Measurements from ENCODE around the gene AOX1. TPM values are rescaled to one million over a fixed set of nuclear protein-coding genes. Genes with fewer than 3 reads are reported as not detected.

Gene AOX1
- total and polyA plus RNA-seq, 2 experiments from 2014 or later = 1.4 to 5.0 TPM

DNA sequence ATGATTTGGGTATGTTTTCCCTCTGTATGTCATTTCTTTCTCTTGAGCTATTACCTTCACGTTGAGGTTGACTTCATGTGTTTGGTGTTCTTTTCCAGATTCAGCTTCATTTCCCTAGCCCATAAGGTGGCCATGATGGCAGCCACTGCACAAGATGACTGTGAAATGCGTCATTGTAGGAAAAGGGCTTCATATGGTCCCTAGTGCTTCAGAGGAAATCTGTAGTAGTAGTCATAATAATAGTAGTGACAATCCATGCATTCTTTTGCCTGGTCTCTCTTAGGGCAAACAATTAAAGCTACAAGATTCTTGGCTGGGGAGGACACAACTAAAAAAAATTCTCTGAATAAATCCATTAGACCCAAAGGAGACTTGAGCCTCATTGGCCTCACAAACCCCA, 28.4 kb downstream of the AOX1 start:
- DNase-seq (ENCODE audit: low spot score) = no peak
- H3K4me3 Mint-ChIP-seq = no peak overlapping the region
- H3K27me3 ChIP-seq (ENCODE audit: insufficient read depth) = no peaks in the 10 kb centered on the region
- H3K36me3 Mint-ChIP-seq (ENCODE audit: low read depth) = no peaks in the 10 kb centered on the region
- H3K79me2 ChIP-seq (replicated peaks; ENCODE audit: insufficient read depth) = no peaks in the 10 kb centered on the region
- no peaks in the 10 kb centered on the region for H3K9me3 Mint-ChIP-seq
- no peaks in the 10 kb centered on the region for H3K36me3 ChIP-seq (ENCODE audit: insufficient read depth)
- H3K9me2 ChIP-seq (ENCODE audit: insufficient read depth) = no peaks in the 10 kb centered on the region
- H3K4me1 Mint-ChIP-seq = no peaks in the 10 kb centered on the region
- H2AFZ ChIP-seq = no peak overlapping the region
- H3K4me2 ChIP-seq = no peak overlapping the region
- H3K27me3 Mint-ChIP-seq (ENCODE audit: insufficient read depth, low read depth, poor library complexity) = no peaks in the 10 kb centered on the region
- H3K4me1 ChIP-seq (ENCODE audit: insufficient read depth) = no peaks in the 10 kb centered on the region
- H3K27ac ChIP-seq (ENCODE audit: low read depth) = no peak overlapping the region
- ATAC-seq = no peak
- H3F3A ChIP-seq (replicated peaks; ENCODE audit: low read depth) = no peaks in the 10 kb centered on the region
- no peak for TF ChIP-seq ZNF331 (CRISPR knock-in tag; IDR thresholded peaks at IDR 0.05; ENCODE audit: low read depth)
- no peak for TF ChIP-seq ZNF114 (CRISPR knock-in tag; IDR thresholded peaks at IDR 0.05)
- TF ChIP-seq JUNB (IDR thresholded peaks at IDR 0.05; ENCODE audit: unreplicated experiment) = no peak
- no peaks in the 10 kb centered on the region for H4K20me1 ChIP-seq (replicated peaks; ENCODE audit: insufficient read depth)
- no peak overlapping the region for H3K4me3 ChIP-seq
- H3K27ac Mint-ChIP-seq = no peak overlapping the region

DNA sequence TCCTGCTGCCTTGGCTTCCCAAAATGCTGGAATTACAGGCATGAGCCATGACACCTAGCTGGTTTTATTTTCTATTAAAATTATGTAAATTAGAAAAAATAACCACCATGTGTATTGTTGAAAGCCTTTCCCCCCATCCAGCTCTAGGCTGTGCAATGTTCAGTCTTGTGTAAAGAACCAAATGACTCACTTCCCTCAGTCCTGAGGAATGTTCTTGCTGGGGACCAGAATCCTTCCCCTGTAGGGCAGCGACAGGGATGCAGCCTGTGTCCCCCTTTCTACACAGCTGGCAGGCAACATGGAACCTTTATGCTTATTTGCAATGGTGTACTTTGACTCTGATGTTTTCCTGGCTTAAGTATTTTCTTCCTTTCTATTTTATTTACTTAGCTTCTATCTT, 29.4 kb downstream of the AOX1 start:
- no peaks in the 10 kb centered on the region for H4K20me1 ChIP-seq (replicated peaks; ENCODE audit: insufficient read depth)
- H3F3A ChIP-seq (replicated peaks; ENCODE audit: low read depth) = no peaks in the 10 kb centered on the region
- no peak overlapping the region for H3K27ac ChIP-seq (ENCODE audit: low read depth)
- Mint-ChIP-seq H3K27me3 (ENCODE audit: insufficient read depth, low read depth, poor library complexity) (no peaks in the 10 kb centered on the region), H3K4me3 (no peak overlapping the region), H3K9me3 (no peaks in the 10 kb centered on the region), H3K36me3 (ENCODE audit: low read depth) (no peaks in the 10 kb centered on the region), H3K4me1 (no peaks in the 10 kb centered on the region), H3K27ac (no peak overlapping the region)
- H3K4me2 ChIP-seq = no peak overlapping the region
- no peak overlapping the region for H2AFZ ChIP-seq
- no peaks in the 10 kb centered on the region for H3K79me2 ChIP-seq (replicated peaks; ENCODE audit: insufficient read depth)
- H3K36me3 ChIP-seq (ENCODE audit: insufficient read depth) = no peaks in the 10 kb centered on the region
- H3K4me3 ChIP-seq = no peak overlapping the region
- no peaks in the 10 kb centered on the region for H3K27me3 ChIP-seq (ENCODE audit: insufficient read depth)
- no peaks in the 10 kb centered on the region for H3K9me2 ChIP-seq (ENCODE audit: insufficient read depth)
- DNase-seq (ENCODE audit: low spot score) (no peak), ATAC-seq (no peak; the same call in 2 of the 3 replicates)
- no peaks in the 10 kb centered on the region for H3K4me1 ChIP-seq (ENCODE audit: insufficient read depth)
- TF ChIP-seq, protein P1, sequence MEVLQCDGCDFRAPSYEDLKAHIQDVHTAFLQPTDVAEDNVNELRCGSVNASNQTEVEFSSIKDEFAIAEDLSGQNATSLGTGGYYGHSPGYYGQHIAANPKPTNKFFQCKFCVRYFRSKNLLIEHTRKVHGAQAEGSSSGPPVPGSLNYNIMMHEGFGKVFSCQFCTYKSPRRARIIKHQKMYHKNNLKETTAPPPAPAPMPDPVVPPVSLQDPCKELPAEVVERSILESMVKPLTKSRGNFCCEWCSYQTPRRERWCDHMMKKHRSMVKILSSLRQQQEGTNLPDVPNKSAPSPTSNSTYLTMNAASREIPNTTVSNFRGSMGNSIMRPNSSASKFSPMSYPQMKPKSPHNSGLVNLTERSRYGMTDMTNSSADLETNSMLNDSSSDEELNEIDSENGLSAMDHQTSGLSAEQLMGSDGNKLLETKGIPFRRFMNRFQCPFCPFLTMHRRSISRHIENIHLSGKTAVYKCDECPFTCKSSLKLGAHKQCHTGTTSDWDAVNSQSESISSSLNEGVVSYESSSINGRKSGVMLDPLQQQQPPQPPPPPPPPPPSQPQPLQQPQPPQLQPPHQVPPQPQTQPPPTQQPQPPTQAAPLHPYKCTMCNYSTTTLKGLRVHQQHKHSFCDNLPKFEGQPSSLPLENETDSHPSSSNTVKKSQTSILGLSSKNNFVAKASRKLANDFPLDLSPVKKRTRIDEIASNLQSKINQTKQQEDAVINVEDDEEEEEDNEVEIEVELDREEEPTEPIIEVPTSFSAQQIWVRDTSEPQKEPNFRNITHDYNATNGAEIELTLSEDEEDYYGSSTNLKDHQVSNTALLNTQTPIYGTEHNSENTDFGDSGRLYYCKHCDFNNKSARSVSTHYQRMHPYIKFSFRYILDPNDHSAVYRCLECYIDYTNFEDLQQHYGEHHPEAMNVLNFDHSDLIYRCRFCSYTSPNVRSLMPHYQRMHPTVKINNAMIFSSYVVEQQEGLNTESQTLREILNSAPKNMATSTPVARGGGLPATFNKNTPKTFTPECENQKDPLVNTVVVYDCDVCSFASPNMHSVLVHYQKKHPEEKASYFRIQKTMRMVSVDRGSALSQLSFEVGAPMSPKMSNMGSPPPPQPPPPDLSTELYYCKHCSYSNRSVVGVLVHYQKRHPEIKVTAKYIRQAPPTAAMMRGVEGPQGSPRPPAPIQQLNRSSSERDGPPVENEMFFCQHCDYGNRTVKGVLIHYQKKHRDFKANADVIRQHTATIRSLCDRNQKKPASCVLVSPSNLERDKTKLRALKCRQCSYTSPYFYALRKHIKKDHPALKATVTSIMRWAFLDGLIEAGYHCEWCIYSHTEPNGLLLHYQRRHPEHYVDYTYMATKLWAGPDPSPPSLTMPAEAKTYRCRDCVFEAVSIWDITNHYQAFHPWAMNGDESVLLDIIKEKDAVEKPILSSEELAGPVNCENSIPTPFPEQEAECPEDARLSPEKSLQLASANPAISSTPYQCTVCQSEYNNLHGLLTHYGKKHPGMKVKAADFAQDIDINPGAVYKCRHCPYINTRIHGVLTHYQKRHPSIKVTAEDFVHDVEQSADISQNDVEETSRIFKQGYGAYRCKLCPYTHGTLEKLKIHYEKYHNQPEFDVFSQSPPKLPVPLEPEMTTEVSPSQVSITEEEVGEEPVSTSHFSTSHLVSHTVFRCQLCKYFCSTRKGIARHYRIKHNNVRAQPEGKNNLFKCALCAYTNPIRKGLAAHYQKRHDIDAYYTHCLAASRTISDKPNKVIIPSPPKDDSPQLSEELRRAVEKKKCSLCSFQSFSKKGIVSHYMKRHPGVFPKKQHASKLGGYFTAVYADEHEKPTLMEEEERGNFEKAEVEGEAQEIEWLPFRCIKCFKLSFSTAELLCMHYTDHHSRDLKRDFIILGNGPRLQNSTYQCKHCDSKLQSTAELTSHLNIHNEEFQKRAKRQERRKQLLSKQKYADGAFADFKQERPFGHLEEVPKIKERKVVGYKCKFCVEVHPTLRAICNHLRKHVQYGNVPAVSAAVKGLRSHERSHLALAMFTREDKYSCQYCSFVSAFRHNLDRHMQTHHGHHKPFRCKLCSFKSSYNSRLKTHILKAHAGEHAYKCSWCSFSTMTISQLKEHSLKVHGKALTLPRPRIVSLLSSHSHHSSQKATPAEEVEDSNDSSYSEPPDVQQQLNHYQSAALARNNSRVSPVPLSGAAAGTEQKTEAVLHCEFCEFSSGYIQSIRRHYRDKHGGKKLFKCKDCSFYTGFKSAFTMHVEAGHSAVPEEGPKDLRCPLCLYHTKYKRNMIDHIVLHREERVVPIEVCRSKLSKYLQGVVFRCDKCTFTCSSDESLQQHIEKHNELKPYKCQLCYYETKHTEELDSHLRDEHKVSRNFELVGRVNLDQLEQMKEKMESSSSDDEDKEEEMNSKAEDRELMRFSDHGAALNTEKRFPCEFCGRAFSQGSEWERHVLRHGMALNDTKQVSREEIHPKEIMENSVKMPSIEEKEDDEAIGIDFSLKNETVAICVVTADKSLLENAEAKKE (CRISPR knock-in tag; IDR thresholded peaks at IDR 0.05) = no peak
- TF ChIP-seq, protein P2, sequence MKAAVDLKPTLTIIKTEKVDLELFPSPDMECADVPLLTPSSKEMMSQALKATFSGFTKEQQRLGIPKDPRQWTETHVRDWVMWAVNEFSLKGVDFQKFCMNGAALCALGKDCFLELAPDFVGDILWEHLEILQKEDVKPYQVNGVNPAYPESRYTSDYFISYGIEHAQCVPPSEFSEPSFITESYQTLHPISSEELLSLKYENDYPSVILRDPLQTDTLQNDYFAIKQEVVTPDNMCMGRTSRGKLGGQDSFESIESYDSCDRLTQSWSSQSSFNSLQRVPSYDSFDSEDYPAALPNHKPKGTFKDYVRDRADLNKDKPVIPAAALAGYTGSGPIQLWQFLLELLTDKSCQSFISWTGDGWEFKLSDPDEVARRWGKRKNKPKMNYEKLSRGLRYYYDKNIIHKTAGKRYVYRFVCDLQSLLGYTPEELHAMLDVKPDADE (IDR thresholded peaks at IDR 0.05) = no peak
- TF ChIP-seq EZH2 (IDR thresholded peaks at IDR 0.05; ENCODE audit: low read depth, unreplicated experiment) (no peak), CREB1 (CRISPR knock-in tag; IDR thresholded peaks at IDR 0.05; ENCODE audit: low read depth) (no peak), ZNF331 (CRISPR knock-in tag; IDR thresholded peaks at IDR 0.05; ENCODE audit: low read depth) (no peak), POLR2AphosphoS5 (IDR thresholded peaks at IDR 0.05; ENCODE audit: low read depth) (no peak), NANOG (IDR thresholded peaks at IDR 0.05; ENCODE audit: borderline replicate concordance) (no peak), EZH2phosphoT487 (IDR thresholded peaks at IDR 0.05; ENCODE audit: unreplicated experiment) (no peak)
- TF ChIP-seq, protein P3, sequence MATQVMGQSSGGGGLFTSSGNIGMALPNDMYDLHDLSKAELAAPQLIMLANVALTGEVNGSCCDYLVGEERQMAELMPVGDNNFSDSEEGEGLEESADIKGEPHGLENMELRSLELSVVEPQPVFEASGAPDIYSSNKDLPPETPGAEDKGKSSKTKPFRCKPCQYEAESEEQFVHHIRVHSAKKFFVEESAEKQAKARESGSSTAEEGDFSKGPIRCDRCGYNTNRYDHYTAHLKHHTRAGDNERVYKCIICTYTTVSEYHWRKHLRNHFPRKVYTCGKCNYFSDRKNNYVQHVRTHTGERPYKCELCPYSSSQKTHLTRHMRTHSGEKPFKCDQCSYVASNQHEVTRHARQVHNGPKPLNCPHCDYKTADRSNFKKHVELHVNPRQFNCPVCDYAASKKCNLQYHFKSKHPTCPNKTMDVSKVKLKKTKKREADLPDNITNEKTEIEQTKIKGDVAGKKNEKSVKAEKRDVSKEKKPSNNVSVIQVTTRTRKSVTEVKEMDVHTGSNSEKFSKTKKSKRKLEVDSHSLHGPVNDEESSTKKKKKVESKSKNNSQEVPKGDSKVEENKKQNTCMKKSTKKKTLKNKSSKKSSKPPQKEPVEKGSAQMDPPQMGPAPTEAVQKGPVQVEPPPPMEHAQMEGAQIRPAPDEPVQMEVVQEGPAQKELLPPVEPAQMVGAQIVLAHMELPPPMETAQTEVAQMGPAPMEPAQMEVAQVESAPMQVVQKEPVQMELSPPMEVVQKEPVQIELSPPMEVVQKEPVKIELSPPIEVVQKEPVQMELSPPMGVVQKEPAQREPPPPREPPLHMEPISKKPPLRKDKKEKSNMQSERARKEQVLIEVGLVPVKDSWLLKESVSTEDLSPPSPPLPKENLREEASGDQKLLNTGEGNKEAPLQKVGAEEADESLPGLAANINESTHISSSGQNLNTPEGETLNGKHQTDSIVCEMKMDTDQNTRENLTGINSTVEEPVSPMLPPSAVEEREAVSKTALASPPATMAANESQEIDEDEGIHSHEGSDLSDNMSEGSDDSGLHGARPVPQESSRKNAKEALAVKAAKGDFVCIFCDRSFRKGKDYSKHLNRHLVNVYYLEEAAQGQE (IDR thresholded peaks at IDR 0.05; ENCODE audit: unreplicated experiment) = no peak

All from GM23338 (cell line).